Left ventricle myocardium inferior (tissue), 1 donor: ENCODE measurements around the gene LIM2. TPM values are rescaled to one million over a fixed set of nuclear protein-coding genes. Genes with fewer than 3 reads are reported as not detected.
"Not testable (repeated sequence)": the region's sequence is repeated elsewhere in the genome, so short reads cannot be mapped to it uniquely, and the experiment has no call there.

Source experiments
- DNase-seq: peaks from one replicate; pipeline ENCODE4 v3.0.0-alpha.2; 2020
- H3K27ac ChIP-seq: fragments of 200-600 bp; replicated peaks from 2 replicates; pipeline ENCODE4 v1.8.0; 2021
- H3K27me3 ChIP-seq: fragments of 200-600 bp; 2 replicates; pipeline ENCODE4 v1.8.0; 2021; ENCODE audit warnings: low read depth
- H3K36me3 ChIP-seq: fragments of 200-600 bp; 2 replicates; pipeline ENCODE4 v1.8.0; 2021
- H3K4me1 ChIP-seq: fragments of 200-600 bp; 2 replicates; pipeline ENCODE4 v1.8.0; 2021
- H3K4me3 ChIP-seq: fragments of 200-600 bp; 2 replicates; pipeline ENCODE4 v1.8.0; 2021; ENCODE audit warnings: mild to moderate bottlenecking, moderate library complexity
- H3K9me3 ChIP-seq: fragments of 200-600 bp; replicated peaks from 2 replicates; pipeline ENCODE4 v1.8.0; 2021
- CTCF ChIP-seq: fragments of 200-600 bp; IDR thresholded peaks from 2 replicates; pipeline ENCODE4 v1.8.0; 2021; ENCODE audit warnings: antibody characterized with exemption, mild to moderate bottlenecking, borderline replicate concordance
- intact Hi-C: fragments of 100-400 bp; cut with micrococcal nuclease; formaldehyde crosslinking; loops from one replicate; pipeline ENCODE4 v1.11.0; 2022
- total RNA-seq: library from RNA; stranded (reverse); fragmentation: NEBNext Ultra II Directional; extraction: Animal tissue kit (Norgen Biotek cat#: 25700); gene quantifications from one replicate; pipeline ENCODE4 v1.2.1, GENCODE V29; 2021
- donor health status: DM: no; HTN: yes; CAD: no; lungs with severe emphysema.

LIM2 gene
- total RNA-seq, 1 donor from 2014 or later = not detected

- Histone ChIP-seq H3K9me3 (peaks cover 19% of the 10 kb centered on the region), H3K4me3 (no peak overlapping the region), H3K27me3 (no peaks in the 10 kb centered on the region), H3K36me3 (no peaks in the 10 kb centered on the region), H3K4me1 (peaks cover 6% of the 10 kb centered on the region), H3K27ac (no peak overlapping the region)
- no peak for TF ChIP-seq CTCF
- intact Hi-C loops = no loop called here
- DNase-seq = no peak
Measured at GRCh38 chr19:51399231-51399630, 11.5 kb upstream of the LIM2 start.

- no peak overlapping the region for H3K4me3 ChIP-seq
- H3K9me3 ChIP-seq = peaks cover 19% of the 10 kb centered on the region
- H3K36me3 ChIP-seq = no peaks in the 10 kb centered on the region
- no peaks in the 10 kb centered on the region for H3K27me3 ChIP-seq
- peak; percentile 54 for TF ChIP-seq CTCF
- DNase-seq = no peak
- intact Hi-C loops = no loop called here
- H3K4me1 ChIP-seq = peaks cover 10% of the 10 kb centered on the region
- H3K27ac ChIP-seq = no peak overlapping the region
Measured at GRCh38 chr19:51398096-51398704, 10.4 kb upstream of the LIM2 start.

GRCh38 chr19:51397453-51397852, 9.7 kb upstream of the LIM2 start:
- DNase-seq, H3K4me3 ChIP-seq, H3K36me3 ChIP-seq, H3K27ac ChIP-seq, intact Hi-C loops, H3K27me3 ChIP-seq: not testable (repeated sequence)
- H3K4me1 ChIP-seq = peaks cover 10% of the 10 kb centered on the region
- peaks cover 15% of the 10 kb centered on the region for H3K9me3 ChIP-seq

- no peaks in the 10 kb centered on the region for H3K36me3 ChIP-seq
- H3K9me3 ChIP-seq = peaks cover 2% of the 10 kb centered on the region
- intact Hi-C loops = no loop called here
Measured at GRCh38 chr19:51396175-51396574, 8.4 kb upstream of the LIM2 start.

GRCh38 chr19:51394050-51394836, 6.5 kb upstream of the LIM2 start:
- Histone ChIP-seq H3K4me1 (peaks cover 10% of the 10 kb centered on the region), H3K36me3 (no peaks in the 10 kb centered on the region), H3K9me3 (no peaks in the 10 kb centered on the region), H3K27me3 (peaks cover 18% of the 10 kb centered on the region), H3K27ac (peak overlapping the region; percentile 79), H3K4me3 (peak overlapping the region; percentile 61)
- peak; percentile 89 for DNase-seq
- no peak for TF ChIP-seq CTCF
- intact Hi-C loops = no loop called here

More at GRCh38 chr19:51396175-51396574, 8.4 kb upstream of the LIM2 start:
- H3K27me3 ChIP-seq = peaks cover 7% of the 10 kb centered on the region
- peaks cover 10% of the 10 kb centered on the region for H3K4me1 ChIP-seq
- no peak overlapping the region for H3K27ac ChIP-seq
- TF ChIP-seq CTCF = no peak
- H3K4me3 ChIP-seq = no peak overlapping the region
- DNase-seq = no peak

GRCh38 chr19:51392701-51393100, 4.9 kb upstream of the LIM2 start:
- no peak for DNase-seq
- Histone ChIP-seq H3K4me3 (no peak overlapping the region), H3K9me3 (no peaks in the 10 kb centered on the region), H3K4me1 (peaks cover 10% of the 10 kb centered on the region), H3K27me3 (peaks cover 18% of the 10 kb centered on the region), H3K27ac (no peak overlapping the region), H3K36me3 (no peaks in the 10 kb centered on the region)
- no peak for TF ChIP-seq CTCF
- intact Hi-C loops = no loop called here
